RCC 7860 (cell line): Measurements from ENCODE around the gene LHPP.

ENCODE experiments used
- DNase-seq: peaks from one replicate; pipeline ENCODE4 v3.0.0-alpha.2; 2015; ENCODE audit warnings: low spot score
- FAIRE-seq: peaks from 2 replicates; lab custom pipeline; 2012; peaks lifted over from hg19 to GRCh38; lab: Jason Lieb, UNC

LHPP gene

GRCh38 chr10:124469956-124470484, 8.4 kb downstream of the LHPP start:
- FAIRE-seq (no peak), DNase-seq (no peak)

GRCh38 chr10:124470544-124471434, 9.2 kb downstream of the LHPP start:
- FAIRE-seq = no peak
- no peak for DNase-seq

- FAIRE-seq = no peak
- no peak for DNase-seq
Measured at GRCh38 chr10:124472071-124472470, 10.4 kb downstream of the LHPP start.

GRCh38 chr10:124473070-124473469, 11.4 kb downstream of the LHPP start:
- FAIRE-seq = no peak
- no peak for DNase-seq

- no peak for DNase-seq
Measured at GRCh38 chr10:124474514-124475070, 13.0 kb downstream of the LHPP start.

GRCh38 chr10:124476043-124476725, 14.6 kb downstream of the LHPP start:
- DNase-seq = no peak
- FAIRE-seq = no peak

More at GRCh38 chr10:124474514-124475070, 13.0 kb downstream of the LHPP start:
- FAIRE-seq = no peak

- DNase-seq (no peak), FAIRE-seq (no peak)
Measured at GRCh38 chr10:124477614-124478363, 16.2 kb downstream of the LHPP start.

- no peak for FAIRE-seq
- no peak for DNase-seq
Measured at GRCh38 chr10:124478515-124478914, 16.9 kb downstream of the LHPP start.

- FAIRE-seq = no peak
- DNase-seq = no peak
Measured at GRCh38 chr10:124480860-124481259, 19.2 kb downstream of the LHPP start.

- DNase-seq = no peak
- no peak for FAIRE-seq
Measured at GRCh38 chr10:124481717-124482116, 20.1 kb downstream of the LHPP start.

GRCh38 chr10:124482236-124482800, 20.7 kb downstream of the LHPP start:
- FAIRE-seq = no peak
- DNase-seq = no peak

- no peak for FAIRE-seq
- DNase-seq = no peak
Measured at GRCh38 chr10:124482876-124483275, 21.3 kb downstream of the LHPP start.

GRCh38 chr10:124484031-124484430, 22.4 kb downstream of the LHPP start:
- FAIRE-seq (no peak), DNase-seq (no peak)

- no peak for FAIRE-seq
Measured at GRCh38 chr10:124484661-124485060, 23.0 kb downstream of the LHPP start.

GRCh38 chr10:124486635-124487034, 25.0 kb downstream of the LHPP start:
- DNase-seq (no peak), FAIRE-seq (no peak)

More at GRCh38 chr10:124484661-124485060, 23.0 kb downstream of the LHPP start:
- no peak for DNase-seq

GRCh38 chr10:124491105-124491504, 29.5 kb downstream of the LHPP start:
- DNase-seq = no peak
- FAIRE-seq = no peak

GRCh38 chr10:124492266-124492665, 30.6 kb downstream of the LHPP start:
- no peak for FAIRE-seq
- DNase-seq = no peak

- FAIRE-seq (no peak), DNase-seq (no peak)
Measured at GRCh38 chr10:124493214-124493882, 31.7 kb downstream of the LHPP start.

GRCh38 chr10:124494046-124494807, 32.6 kb downstream of the LHPP start:
- DNase-seq (no peak), FAIRE-seq (no peak)
